ENCODE measurements around the gene PSG6.
"Not testable (repeated sequence)": the region's sequence is repeated elsewhere in the genome, so short reads cannot be mapped to it uniquely, and the experiment has no call there.

DNA sequence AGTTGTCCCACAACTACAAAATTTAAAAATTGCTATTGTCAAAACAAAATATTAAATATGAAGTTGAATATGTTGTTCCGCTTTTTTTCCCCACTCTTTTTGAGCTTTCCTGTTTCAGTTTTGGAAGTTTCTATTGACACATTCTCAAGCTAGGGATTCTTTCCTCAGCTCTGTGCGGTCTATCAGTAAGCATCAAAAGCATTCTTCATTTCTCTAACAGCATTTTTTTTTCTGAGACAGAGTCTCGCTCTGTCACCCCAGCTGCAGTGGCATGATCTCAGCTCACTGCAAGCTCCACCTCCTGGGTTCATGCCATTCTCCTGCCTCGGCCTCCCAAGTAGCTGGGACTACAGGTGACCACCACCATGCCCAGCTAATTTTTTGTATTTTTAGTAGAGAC, 4.8 kb downstream of the PSG6 start:
- TF ChIP-seq POLR2A (IDR thresholded peaks at IDR 0.05; ENCODE audit: low read depth, low read length); POLR2AphosphoS5 (IDR thresholded peaks at IDR 0.05; ENCODE audit: low read depth, low read length); TAF1 (IDR thresholded peaks at IDR 0.05; ENCODE audit: borderline replicate concordance, low read depth, low read length): not testable (repeated sequence)
